Mesodermal cell (in vitro differentiated cells): ENCODE results near the gene OXTR. TPM values are rescaled to one million over a fixed set of nuclear protein-coding genes. Genes with fewer than 3 reads are reported as not detected.

Source experiments
- H3K27ac ChIP-seq: 2 replicates; pipeline ENCODE4 v1.7.0; 2013; ENCODE audit warnings: mild to moderate bottlenecking, low read depth, low read length, moderate library complexity; ENCODE audit not compliant: severe bottlenecking
- H3K36me3 ChIP-seq: 2 replicates; pipeline ENCODE4 v1.7.1; 2013; ENCODE audit warnings: mild to moderate bottlenecking, low read length, moderate library complexity; ENCODE audit not compliant: control insufficient read depth, insufficient read depth
- H3K4me1 ChIP-seq: one replicate; pipeline ENCODE4 v1.7.1; 2013; ENCODE audit warnings: mild to moderate bottlenecking, low read length; ENCODE audit not compliant: insufficient read depth, control insufficient read depth, poor library complexity, severe bottlenecking
- H3K4me3 ChIP-seq: 2 replicates; pipeline ENCODE4 v1.7.0; 2013; ENCODE audit warnings: low read length, control low read depth, mild to moderate bottlenecking; ENCODE audit not compliant: insufficient read depth, poor library complexity, severe bottlenecking; ENCODE audit errors: extremely low read depth
- H3K9me3 ChIP-seq: 2 replicates; pipeline ENCODE4 v1.7.1; 2013; ENCODE audit warnings: mild to moderate bottlenecking, low read length, moderate library complexity; ENCODE audit not compliant: control insufficient read depth
- WGBS, 2 experiments: methylation state at CpG; one replicate each; pipeline ENCODE4 v1.1.5; 2013; ENCODE audit warnings: missing lambda C conversion rate in 2 of 2; ENCODE audit not compliant: insufficient coverage in 2 of 2; 5-methylcytosine and 5-hydroxymethylcytosine counted together
- polyA plus RNA-seq, 2 experiments: library from polyadenylated mRNA; stranded (reverse); fragments of 50-300 nt; gene quantifications; one replicate each; pipeline ENCODE4 v1.2.3, GENCODE V29; 2013

OXTR gene
- polyA plus RNA-seq (2013, experiment 1 of 2), result 1.5 TPM
- polyA plus RNA-seq (2013, experiment 2 of 2), result 1.4 TPM

- Histone ChIP-seq H3K4me3 (peak within 1 kb of the TSS; percentile 18), H3K9me3 (no peaks in the 10 kb centered on the region), H3K36me3 (no peaks in the 10 kb centered on the region), H3K4me1 (peaks cover 4% of the 10 kb centered on the region), H3K27ac (no peak within 1 kb of the TSS)
- 6 to 10% methylated on average over 30 to 48 of the region's 53 CpGs for WGBS, 2 experiments
Measured at GRCh38 chr3:8769088-8769822, at the start of gene OXTR. OXTR (minus strand) TSS chr3:8769613; CDS start chr3:8768187, 1,426 bp downstream.

GRCh38 chr3:8817486-8817885, 48.1 kb upstream of the OXTR start:
- H3K4me1 ChIP-seq, result no peaks in the 10 kb centered on the region
- WGBS, 2 experiments, result 92 to 96% methylated on average over 1 to 2 of the region's 2 CpGs
- no peaks in the 10 kb centered on the region for H3K36me3 ChIP-seq
- H3K4me3 ChIP-seq, result no peak overlapping the region
- H3K27ac ChIP-seq, result no peak overlapping the region
- peaks cover 17% of the 10 kb centered on the region for H3K9me3 ChIP-seq

GRCh38 chr3:8816106-8816505, 46.7 kb upstream of the OXTR start:
- H3K9me3 ChIP-seq, result peaks cover 17% of the 10 kb centered on the region
- no peak overlapping the region for H3K27ac ChIP-seq
- H3K36me3 ChIP-seq, result no peaks in the 10 kb centered on the region
- H3K4me1 ChIP-seq, result no peaks in the 10 kb centered on the region
- H3K4me3 ChIP-seq, result no peak overlapping the region
- WGBS, 2 experiments, result 92 to 100% methylated on average over 3 to 4 of the region's 6 CpGs

- no peaks in the 10 kb centered on the region for H3K36me3 ChIP-seq
- 91% methylated on average over 1 of the region's 1 CpG; no CpG with 5 or more reads in 1 of the 2 experiments for WGBS, 2 experiments
- no peak overlapping the region for H3K27ac ChIP-seq
- no peaks in the 10 kb centered on the region for H3K4me1 ChIP-seq
- no peak overlapping the region for H3K4me3 ChIP-seq
- H3K9me3 ChIP-seq, result peaks cover under 1% of the 10 kb centered on the region
Measured at GRCh38 chr3:8813411-8813810, 44.0 kb upstream of the OXTR start.

- Histone ChIP-seq H3K36me3 (no peaks in the 10 kb centered on the region), H3K4me1 (no peaks in the 10 kb centered on the region), H3K27ac (no peak overlapping the region), H3K4me3 (no peak overlapping the region), H3K9me3 (no peaks in the 10 kb centered on the region)
- WGBS, 2 experiments, result no CpG with 5 or more reads among the region's 2 CpGs
Measured at GRCh38 chr3:8810561-8810960, 41.1 kb upstream of the OXTR start.

GRCh38 chr3:8805774-8806173, 36.4 kb upstream of the OXTR start:
- WGBS, 2 experiments, result 100% methylated on average over 1 of the region's 2 CpGs; no CpG with 5 or more reads in 1 of the 2 experiments
- Histone ChIP-seq H3K36me3 (no peaks in the 10 kb centered on the region), H3K9me3 (no peaks in the 10 kb centered on the region), H3K4me1 (no peaks in the 10 kb centered on the region), H3K4me3 (no peak overlapping the region), H3K27ac (no peak overlapping the region)

GRCh38 chr3:8802256-8802655, 32.8 kb upstream of the OXTR start:
- Histone ChIP-seq H3K4me1 (no peaks in the 10 kb centered on the region), H3K27ac (no peak overlapping the region), H3K36me3 (no peaks in the 10 kb centered on the region), H3K9me3 (no peaks in the 10 kb centered on the region), H3K4me3 (no peak overlapping the region)
- WGBS, 2 experiments, result 83% methylated on average over 1 of the region's 3 CpGs; no CpG with 5 or more reads in 1 of the 2 experiments

GRCh38 chr3:8800016-8800415, 30.6 kb upstream of the OXTR start:
- Histone ChIP-seq H3K4me1 (no peaks in the 10 kb centered on the region), H3K36me3 (no peaks in the 10 kb centered on the region), H3K27ac (no peak overlapping the region), H3K9me3 (no peaks in the 10 kb centered on the region), H3K4me3 (no peak overlapping the region)
- 80 to 83% methylated on average over 3 of the region's 3 CpGs for WGBS, 2 experiments

GRCh38 chr3:8794247-8794646, 24.8 kb upstream of the OXTR start:
- Histone ChIP-seq H3K9me3 (no peaks in the 10 kb centered on the region), H3K4me3 (no peak overlapping the region), H3K27ac (no peak overlapping the region), H3K36me3 (no peaks in the 10 kb centered on the region), H3K4me1 (no peaks in the 10 kb centered on the region)
- WGBS, 2 experiments, result 79 to 100% methylated on average over 2 of the region's 3 CpGs

- WGBS, 2 experiments, result 86 to 98% methylated on average over 6 to 7 of the region's 7 CpGs
- H3K9me3 ChIP-seq, result no peaks in the 10 kb centered on the region
- H3K27ac ChIP-seq, result no peak overlapping the region
Measured at GRCh38 chr3:8793242-8793641, 23.8 kb upstream of the OXTR start.

GRCh38 chr3:8790529-8790928, 21.1 kb upstream of the OXTR start:
- Histone ChIP-seq H3K4me1 (no peaks in the 10 kb centered on the region), H3K27ac (no peak overlapping the region), H3K4me3 (no peak overlapping the region), H3K9me3 (peaks cover 4% of the 10 kb centered on the region), H3K36me3 (no peaks in the 10 kb centered on the region)
- WGBS, 2 experiments, result 60 to 83% methylated on average over 1 of the region's 2 CpGs

More at GRCh38 chr3:8793242-8793641, 23.8 kb upstream of the OXTR start:
- H3K36me3 ChIP-seq, result no peaks in the 10 kb centered on the region
- no peaks in the 10 kb centered on the region for H3K4me1 ChIP-seq
- no peak overlapping the region for H3K4me3 ChIP-seq
